NCI-H2029 (cell line): Measurements from ENCODE around the gene TPTE.
"Not testable (repeated sequence)": the region's sequence is repeated elsewhere in the genome, so short reads cannot be mapped to it uniquely, and the experiment has no call there.

Experiments
- DNase-seq: peaks from one replicate; lab custom pipeline; 2025; lab: John Stamatoyannopoulos, UW

TPTE gene

DNA sequence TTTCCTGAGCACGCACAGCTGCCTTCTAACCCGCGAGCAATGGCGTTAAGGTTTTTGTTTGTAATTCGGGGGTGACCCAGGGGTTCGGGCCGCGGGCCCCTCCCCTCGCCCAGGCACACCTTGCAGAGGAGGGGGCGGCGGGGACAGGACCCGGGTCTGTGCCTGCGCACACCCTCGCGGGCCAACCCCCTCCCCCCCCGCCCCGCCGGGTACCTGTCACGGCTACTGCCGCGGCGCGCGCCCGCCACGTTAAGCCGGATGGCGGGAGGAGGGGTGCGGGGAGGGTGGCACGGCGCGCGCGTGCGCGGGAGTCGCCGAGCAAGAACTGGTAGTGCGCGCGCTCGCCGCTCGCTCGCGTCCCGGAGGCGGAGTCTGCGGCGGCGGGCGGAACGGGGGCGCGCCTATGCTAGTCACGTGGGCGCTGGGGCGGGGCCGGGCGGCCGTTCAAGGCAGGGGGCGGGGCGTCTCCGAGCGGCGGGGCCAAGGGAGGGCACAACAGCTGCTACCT, at the start of gene TPTE:
Gene TPTE, plus strand, starts transcription at position 493 of the 508 bp plus-strand sequence. CDS start 17,141 bp downstream, outside the sequence.
- no peak for DNase-seq

DNA sequence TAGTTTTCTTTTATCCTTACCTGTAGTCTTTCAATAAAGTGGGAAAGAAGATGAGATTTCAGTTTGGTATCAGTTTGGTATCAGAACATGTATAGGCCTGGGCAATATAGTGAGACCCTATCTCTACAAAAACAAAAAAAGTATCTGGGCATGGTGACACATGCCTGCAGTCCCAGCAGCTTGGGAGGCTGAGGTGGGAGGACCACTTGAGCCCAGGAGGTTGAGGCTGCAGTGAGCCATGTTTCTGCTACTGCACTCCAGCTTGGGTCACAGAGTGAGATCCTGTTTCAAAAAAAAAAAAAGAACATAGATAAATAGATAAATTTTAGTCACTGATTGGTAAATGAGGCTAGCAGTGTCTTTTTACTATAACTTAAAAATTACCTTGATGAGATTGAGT, 49.4 kb upstream of the TPTE start:
- DNase-seq: not testable (repeated sequence)

DNA sequence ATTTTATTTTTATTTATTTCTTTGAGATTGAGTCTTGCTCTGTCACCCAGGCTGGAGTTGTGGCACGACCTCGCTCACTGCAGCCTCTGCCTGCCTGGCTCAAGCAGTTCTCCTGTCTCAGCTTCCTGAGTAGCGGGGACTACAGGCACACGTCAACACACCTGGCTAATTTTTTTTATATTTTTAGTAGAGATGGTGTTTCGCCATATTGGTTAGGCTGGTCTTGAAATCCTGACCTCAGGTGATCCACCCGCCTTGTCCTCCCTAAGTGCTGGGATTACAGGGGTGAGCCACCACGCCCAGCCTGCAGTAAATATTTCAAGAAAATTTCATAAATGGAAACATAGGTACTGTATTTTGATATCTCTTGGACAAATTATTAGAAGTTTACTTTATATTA, 43.6 kb upstream of the TPTE start:
- not testable (repeated sequence) for DNase-seq

DNA sequence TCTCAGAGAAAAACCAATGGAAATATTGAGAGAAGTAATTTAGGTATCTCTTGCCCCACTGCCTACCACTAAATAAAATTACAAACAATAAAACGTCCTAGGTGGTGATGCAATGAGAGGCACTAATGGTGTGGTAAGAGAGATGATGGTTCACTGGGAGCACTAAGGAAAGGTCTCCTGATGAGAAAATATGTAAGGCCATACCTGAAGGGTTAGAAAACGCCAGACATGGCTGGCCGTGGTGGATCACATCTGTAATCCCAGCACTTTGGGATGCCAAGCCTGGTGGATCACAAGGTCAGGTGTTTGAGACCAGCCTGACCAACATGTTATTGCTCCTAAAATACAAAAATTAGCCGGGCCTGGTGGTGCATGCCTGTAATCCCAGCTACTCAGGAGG, 41.5 kb upstream of the TPTE start:
- not testable (repeated sequence) for DNase-seq

DNA sequence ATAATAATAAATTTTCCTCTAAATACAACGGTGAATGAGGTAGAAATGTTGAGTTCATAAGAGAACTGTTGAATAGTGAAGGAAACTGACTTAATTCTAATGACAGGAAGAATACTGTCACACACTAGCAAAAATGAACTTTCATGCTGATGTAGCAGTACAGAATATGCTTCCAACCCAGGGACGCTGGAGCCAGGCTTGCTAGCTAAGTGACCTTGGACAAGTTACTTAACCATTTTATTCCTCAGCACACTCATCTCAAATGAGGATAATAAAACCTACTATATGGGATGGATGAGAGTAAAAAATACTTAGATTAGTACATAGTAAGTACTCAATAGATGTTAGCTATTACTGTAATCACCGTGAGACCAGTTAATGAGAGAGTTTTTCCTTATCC, 36.5 kb upstream of the TPTE start:
- DNase-seq: not testable (repeated sequence)

DNA sequence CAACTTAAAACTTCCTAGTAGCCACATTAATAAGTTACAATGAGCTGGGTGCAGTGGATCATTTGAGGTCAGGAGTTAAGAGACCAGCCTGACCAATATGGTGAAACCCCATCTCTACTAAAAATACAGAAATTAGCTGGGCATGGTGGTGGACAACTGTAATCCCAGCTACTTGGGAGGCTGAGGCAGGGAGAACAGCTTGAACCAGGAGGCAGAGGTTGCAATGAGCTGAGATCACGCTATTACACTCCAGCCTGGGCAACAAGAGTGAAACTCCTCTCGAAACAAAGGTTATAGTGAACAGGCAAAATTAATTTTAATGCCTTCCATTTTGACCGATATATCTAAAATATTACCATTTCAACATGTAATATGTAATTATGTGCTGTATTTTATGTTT, 30.9 kb upstream of the TPTE start:
- not testable (repeated sequence) for DNase-seq

GRCh38 chr21:10511116-10511515, 10.3 kb upstream of the TPTE start:
- DNase-seq: no peak

GRCh38 chr21:10516889-10517288, 4.5 kb upstream of the TPTE start:
- not testable (repeated sequence) for DNase-seq

DNA sequence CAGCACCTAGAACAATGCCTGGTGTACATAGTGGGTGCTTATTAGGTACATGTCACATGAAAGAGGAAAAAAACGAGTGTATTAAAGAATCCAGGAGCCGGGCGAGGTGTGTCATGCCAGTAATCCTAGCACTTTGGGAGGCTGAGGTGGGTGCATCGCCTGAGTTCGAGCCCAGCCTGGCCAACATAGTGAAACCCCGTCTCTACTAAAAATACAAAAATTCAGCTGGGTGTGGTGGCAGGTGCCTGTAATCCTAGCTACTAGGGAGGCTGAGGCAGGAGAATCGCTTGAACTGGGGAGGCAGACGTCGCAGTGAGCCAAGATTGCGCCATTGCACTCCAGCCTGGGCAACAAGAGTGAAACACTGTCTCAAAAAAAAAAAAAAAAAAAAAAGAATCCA, 3.5 kb upstream of the TPTE start:
- not testable (repeated sequence) for DNase-seq

DNA sequence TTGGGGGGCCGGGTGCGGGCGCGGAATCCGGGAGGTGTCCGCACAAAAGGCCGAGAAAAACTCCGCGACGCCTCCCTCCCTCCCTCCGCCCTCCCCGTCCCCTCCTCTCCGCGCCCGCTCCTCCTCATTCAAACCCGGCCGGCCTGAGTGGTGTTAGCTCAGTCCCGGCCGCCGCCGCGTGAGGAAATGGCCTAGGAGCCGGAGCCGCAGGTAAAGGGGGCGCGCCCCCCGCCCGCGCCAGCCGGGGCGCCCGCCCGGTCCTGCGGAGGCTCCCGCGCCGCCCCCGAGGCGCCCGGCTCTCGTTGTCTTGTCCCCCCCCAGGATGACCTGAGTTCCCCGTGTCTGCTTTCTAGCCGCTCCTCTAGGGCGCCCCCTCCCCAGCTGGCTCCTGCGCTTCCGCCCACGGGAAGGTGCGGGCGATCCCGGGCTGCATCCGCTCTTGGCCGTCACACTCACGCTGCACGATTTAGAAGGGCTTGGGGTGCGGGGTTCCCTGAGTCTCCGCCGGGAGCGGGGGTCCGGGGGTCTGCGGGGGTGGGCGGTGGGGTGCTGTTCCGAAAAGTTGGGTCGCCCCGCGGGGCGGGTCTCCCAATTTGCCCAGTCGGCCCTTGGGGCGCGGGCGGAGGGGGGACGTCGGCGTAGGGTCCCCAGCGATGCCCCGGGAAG, 585 bp downstream of the TPTE start:
- not testable (repeated sequence) for DNase-seq

- no peak for DNase-seq
These were observed 18.6 kb downstream of the TPTE start for GRCh38 chr21:10539956-10540355.

- DNase-seq: not testable (repeated sequence)
These were observed 23.0 kb downstream of the TPTE start for GRCh38 chr21:10544376-10544775.

- not testable (repeated sequence) for DNase-seq
These were observed 26.5 kb downstream of the TPTE start for GRCh38 chr21:10547868-10548267.

DNA sequence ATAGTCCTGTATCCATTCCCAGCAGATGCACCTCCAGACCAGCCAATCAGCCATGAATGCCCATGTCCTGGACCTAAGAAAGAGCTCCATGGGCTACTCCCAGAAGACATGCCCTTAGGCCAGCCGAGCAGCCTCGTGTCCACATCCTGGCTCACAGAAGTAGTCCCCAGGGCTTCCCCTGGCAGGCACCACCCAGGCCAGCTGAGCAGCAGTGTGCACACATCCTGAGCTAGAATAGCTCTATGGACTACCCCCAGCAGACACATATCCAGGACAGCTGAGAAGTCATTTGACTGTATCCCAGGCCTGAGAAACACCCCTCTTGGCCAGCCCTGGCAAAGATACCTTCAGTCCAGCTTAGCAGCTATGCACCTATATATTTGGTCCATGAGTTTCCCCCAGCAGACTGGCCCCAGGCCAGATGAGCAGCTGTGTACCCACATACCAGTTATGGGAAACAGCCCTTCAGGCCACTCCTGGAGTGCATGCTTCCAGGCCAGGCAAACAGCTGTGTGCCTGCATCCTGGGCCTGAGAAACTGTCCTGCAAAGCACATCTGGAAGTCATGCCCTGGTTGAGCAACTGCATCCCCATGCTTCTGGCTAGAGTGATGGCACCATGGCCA, 27.1 kb downstream of the TPTE start:
- not testable (repeated sequence) for DNase-seq

DNA sequence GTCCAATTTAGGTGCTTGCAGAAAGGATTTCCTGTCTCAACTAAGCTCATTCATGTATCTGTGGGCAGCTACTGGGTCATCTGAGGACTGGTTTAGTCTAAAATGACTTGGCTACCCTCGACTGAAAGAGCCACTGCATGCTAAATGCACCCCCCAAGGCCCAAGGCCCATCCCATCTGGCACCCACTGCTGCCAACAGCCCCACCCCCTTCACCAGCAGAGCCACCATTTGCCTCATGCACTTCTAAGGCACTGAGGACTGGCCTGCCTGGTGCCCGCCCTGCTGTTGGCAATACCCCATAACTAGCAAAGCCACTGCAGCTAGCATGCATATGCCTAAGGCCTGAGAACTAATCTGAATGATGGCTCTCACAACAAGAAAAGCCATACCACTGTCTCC, 49.4 kb downstream of the TPTE start:
- DNase-seq: not testable (repeated sequence)

- DNase-seq: not testable (repeated sequence)
These were observed 53.3 kb downstream of the TPTE start for GRCh38 chr21:10574531-10575310.

DNA sequence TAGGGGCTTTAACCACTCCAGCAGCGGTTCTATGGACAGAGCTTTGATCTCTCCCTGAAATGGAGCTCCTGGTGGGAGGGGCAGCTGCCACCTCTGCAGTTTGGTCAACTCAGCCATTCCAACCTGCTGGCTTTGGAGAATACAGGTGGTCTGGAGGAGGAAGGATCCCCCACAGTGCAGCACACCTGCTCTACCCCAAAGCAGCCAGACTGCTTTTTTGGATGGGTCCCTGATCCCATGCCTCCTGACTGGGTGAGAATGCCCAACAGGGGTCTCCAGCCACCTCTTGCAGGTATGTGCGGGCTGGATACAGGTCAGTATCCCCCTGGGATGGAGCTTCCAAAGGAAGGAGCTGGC, 53.9 kb downstream of the TPTE start:
- DNase-seq: no peak

DNA sequence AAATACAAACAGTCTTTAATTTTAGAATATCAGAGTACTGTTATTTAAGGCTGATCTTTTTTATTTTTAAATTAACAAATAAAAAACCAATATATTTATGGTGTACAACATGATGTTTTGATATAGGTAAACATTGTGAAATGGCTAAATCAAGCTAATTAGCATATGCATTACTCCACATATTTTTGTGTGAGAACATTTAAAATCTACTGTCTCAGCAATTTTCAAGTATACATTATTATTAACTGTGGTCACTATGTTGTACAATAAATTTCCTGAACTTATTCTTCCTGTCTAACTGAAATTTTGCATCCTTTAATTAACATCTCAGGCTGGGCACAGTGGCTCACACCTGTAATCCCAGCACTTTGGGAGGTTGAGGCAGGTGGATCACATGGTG, 57.5 kb downstream of the TPTE start:
- DNase-seq: not testable (repeated sequence)

DNA sequence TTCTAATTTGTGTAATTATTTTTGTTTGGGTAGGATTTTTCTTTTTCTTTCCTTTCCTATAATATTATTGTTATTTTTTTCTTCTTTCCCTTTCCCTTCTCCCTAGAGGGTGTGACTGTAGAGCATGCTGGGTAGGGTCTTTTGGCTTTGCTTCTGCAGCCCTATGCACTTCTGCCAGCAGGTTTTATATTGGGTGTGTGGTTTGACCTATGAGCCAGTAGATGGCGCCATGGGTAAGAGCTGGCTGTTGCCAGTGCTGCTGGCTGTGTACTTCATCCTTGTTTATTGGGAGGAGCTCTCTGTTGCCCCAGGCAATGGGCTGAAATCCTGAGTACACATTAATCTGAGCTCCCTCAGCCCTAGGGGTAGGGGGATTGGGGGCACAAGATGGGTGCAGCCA, 67.7 kb downstream of the TPTE start:
- DNase-seq: not testable (repeated sequence)

GRCh38 chr21:10607074-10607473, 85.7 kb downstream of the TPTE start:
- DNase-seq: not testable (repeated sequence)

DNA sequence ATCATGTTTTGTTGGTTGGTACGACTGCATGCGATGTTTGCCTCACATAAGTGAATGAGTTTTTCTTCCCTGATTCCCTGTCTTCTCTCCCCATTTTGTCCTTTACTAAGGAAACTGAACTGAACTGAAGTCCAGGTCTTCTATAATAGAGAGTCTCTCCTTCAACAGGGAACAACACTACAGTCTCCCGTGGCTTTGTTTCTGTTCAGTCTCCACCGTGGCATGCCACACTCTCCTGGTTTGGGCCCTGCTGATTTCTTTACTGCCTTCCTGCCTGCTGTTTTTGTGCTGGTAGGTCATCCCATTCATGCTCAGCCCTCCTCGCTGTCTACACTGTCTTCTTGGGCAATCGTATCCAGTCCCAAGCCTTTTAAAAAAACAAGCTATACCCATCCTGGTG, 92.9 kb downstream of the TPTE start:
- not testable (repeated sequence) for DNase-seq

GRCh38 chr21:10616061-10616460, 94.7 kb downstream of the TPTE start:
- not testable (repeated sequence) for DNase-seq

DNA sequence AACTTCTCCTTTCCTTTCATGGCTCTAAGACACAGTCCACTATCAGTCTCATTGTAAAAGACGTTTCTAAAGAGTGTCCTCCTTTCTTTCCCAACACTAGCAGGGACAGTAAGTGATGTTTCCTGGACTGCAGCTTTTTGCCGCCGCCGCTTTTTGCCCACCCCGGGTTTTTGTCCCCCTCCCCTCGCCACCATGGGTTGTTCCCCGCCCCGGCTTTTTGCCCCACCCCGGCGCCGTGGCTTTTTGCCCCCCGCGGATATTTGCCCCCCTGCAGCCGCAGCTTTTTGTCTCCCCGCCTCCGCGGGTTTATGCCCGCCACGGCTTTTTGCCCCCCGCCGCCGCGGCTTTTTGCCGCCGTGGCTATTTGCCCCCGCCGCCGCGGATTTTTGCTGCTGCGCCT, 95.2 kb downstream of the TPTE start:
- no peak for DNase-seq
